Testis (tissue), 2 donors: ENCODE measurements around the gene MAP3K15.

Experiments
- POLR2A ChIP-seq: fragments of 450-650 bp; IDR thresholded peaks from one replicate; pipeline ENCODE4 v1.6.1; 2017; ENCODE audit warnings: antibody characterized with exemption, mild to moderate bottlenecking, moderate library complexity
- TF ChIP-seq, protein P1 (sequence below), 3 experiments: fragments of 450-650 bp in 2 of 3; fragments of 200-600 bp in 1 of 3; sonication (generic) in 1 of 3; IDR thresholded peaks; one replicate each; pipeline ENCODE4 v1.5.1; 2016 to 2019; ENCODE audit warnings: antibody characterized with exemption in 3 of 3, mild to moderate bottlenecking in 2 of 3, moderate library complexity in 1 of 3

DNA sequence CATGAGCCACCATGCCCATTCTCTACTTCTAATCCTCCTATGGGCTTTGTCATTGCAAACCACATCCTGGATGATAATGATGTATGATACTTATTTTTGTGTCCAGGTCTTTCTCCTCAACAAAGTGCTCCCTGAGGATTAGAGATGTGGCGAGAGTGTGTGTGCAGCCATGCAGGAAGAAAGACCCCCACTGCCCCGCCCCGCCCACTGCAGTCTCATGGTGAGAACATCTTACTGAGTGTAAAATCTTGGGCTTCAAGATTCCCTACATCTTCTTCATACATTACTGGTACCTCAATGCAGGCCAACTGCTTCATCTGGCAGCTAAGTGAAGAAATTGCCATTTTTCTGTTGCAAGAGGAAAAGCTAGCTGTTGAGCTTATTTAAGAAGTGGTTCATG, 25.9 kb upstream of the MAP3K15 start:
- TF ChIP-seq POLR2A = no peak
- TF ChIP-seq, protein P1, sequence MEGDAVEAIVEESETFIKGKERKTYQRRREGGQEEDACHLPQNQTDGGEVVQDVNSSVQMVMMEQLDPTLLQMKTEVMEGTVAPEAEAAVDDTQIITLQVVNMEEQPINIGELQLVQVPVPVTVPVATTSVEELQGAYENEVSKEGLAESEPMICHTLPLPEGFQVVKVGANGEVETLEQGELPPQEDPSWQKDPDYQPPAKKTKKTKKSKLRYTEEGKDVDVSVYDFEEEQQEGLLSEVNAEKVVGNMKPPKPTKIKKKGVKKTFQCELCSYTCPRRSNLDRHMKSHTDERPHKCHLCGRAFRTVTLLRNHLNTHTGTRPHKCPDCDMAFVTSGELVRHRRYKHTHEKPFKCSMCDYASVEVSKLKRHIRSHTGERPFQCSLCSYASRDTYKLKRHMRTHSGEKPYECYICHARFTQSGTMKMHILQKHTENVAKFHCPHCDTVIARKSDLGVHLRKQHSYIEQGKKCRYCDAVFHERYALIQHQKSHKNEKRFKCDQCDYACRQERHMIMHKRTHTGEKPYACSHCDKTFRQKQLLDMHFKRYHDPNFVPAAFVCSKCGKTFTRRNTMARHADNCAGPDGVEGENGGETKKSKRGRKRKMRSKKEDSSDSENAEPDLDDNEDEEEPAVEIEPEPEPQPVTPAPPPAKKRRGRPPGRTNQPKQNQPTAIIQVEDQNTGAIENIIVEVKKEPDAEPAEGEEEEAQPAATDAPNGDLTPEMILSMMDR (IDR thresholded peaks at IDR 0.05) = no peak
